ENCODE results near the gene PNKD. TPM values are rescaled to one million over a fixed set of nuclear protein-coding genes. Genes with fewer than 3 reads are reported as not detected.

PNKD gene
- total RNA-seq, 2 experiments from 2014 or later: 30.1 to 31.8 TPM

DNA sequence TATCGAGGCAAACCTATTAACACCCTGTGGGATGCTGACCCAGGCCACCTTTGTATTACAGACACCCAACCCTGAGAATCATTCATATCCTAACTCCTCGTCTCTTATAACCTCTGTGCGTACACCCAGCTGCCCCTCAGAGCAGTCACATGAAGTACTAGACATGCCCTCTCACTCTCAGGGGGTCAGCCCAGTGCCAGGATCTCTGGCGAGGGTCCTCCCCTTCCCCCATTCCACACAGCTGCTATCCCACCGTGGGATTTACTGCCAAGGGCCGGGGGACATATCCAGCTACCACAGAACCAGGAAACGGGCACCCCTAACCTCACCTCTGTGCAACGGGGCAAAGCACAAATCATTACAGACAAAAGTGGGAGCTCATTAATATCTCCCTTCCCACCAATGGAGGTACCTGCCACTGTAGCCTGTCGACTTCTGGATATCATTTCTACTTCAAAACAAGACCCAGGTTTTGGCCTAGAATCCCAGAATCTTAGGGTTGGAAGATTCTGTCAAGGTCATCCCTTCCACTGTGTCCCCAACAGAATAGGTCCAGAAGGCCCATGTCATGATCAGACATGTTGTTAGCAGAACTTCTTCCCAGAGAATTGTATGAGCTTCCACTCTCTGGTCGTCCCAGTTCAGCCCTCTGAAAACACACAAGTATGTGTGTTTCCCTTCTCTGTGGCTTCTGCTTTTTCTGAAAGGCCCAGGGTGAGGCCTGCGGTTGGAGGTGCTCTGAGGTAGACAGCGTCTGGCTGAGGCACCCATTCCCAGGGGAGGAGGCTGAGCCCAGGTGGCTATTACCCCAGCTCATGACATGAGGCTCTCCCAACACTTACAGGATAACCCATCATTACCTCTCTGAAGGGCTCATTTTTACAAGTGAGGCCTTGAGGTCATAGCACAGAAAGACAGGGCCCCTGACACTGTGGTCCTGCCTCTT lies 20.3 kb downstream of the PNKD start:
- peak; percentile 65 for DNase-seq
- Mint-ChIP-seq H3K4me3 (peak overlapping the region; percentile 82), H3K9me3 (no peaks in the 10 kb centered on the region), H3K36me3 (ENCODE audit: low read depth) (peaks cover 25% of the 10 kb centered on the region), H3K4me1 (peaks cover 82% of the 10 kb centered on the region), H3K27me3 (no peaks in the 10 kb centered on the region), H3K27ac (peak overlapping the region; percentile 95)
- CTCF ChIA-PET: interaction anchor here (0.6 to 11.2 kb wide), 11 partner anchors 10 to 369 kb away, joined by 3 to 126 read pairs (median 3); partner anchors contain the start of genes AAMP, BCS1L, PNKD and ZNF142
- POLR2A ChIA-PET: interaction anchor here (0.6 to 19.0 kb wide), 14 partner anchors 8 to 397 kb away, joined by 3 to 299 read pairs (median 4); partner anchors contain the start of genes AAMP, CATIP, CTDSP1 and PNKD

DNA sequence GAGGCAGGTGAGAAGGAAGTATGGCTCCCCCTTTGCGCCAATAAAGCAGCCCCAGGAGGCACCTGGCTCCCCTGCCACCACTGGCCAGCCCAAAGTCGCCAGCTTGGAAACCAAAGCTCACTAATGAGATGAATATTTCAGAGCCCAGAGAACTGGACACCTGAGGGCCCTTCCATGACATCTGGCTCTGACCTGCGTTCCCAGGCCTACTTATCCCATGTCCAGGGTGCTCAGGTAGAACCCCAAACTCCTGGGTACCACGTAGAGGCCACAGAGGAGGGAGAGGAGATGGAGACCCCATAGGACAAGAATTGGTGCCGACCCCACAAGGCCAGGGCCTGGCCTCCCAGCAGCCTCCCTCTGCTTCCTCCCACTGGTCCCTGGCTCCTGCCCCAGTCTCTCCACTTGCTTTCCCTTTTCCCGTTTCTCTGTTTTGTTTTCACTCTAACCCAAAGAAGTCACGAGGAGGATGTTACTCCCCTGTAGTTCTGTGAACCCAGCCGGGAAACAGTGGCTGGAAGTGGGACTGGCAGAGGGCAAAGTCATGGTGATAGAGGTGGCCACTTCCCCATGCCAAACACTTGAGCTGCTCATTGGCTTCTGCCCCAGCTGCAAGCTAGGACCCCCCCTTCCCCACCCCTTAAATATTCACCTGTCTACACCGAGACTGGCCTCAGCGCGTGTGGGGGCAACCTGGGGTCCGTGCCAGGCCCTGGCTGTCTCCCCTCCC lies 21.2 kb downstream of the PNKD start:
- DNase-seq: no peak
- POLR2A ChIA-PET: interaction anchor here (0.7 to 19.0 kb wide), 10 partner anchors 9 to 117 kb away, joined by 3 to 299 read pairs (median 5); partner anchors contain the start of genes AAMP, CATIP, CTDSP1 and PNKD
- H3K9me3 Mint-ChIP-seq: no peaks in the 10 kb centered on the region
- no peaks in the 10 kb centered on the region for H3K27me3 Mint-ChIP-seq
- CTCF ChIA-PET: interaction anchor here (1.0 to 11.2 kb wide), 10 partner anchors 11 to 368 kb away, joined by 3 to 126 read pairs (median 3); partner anchors contain the start of genes AAMP, BCS1L, PNKD and ZNF142
- H3K4me3 Mint-ChIP-seq: peak overlapping the region; percentile 82
- peaks cover 22% of the 10 kb centered on the region for H3K36me3 Mint-ChIP-seq (ENCODE audit: low read depth)
- H3K4me1 Mint-ChIP-seq: peaks cover 78% of the 10 kb centered on the region
- peak overlapping the region; percentile 95 for H3K27ac Mint-ChIP-seq

DNA sequence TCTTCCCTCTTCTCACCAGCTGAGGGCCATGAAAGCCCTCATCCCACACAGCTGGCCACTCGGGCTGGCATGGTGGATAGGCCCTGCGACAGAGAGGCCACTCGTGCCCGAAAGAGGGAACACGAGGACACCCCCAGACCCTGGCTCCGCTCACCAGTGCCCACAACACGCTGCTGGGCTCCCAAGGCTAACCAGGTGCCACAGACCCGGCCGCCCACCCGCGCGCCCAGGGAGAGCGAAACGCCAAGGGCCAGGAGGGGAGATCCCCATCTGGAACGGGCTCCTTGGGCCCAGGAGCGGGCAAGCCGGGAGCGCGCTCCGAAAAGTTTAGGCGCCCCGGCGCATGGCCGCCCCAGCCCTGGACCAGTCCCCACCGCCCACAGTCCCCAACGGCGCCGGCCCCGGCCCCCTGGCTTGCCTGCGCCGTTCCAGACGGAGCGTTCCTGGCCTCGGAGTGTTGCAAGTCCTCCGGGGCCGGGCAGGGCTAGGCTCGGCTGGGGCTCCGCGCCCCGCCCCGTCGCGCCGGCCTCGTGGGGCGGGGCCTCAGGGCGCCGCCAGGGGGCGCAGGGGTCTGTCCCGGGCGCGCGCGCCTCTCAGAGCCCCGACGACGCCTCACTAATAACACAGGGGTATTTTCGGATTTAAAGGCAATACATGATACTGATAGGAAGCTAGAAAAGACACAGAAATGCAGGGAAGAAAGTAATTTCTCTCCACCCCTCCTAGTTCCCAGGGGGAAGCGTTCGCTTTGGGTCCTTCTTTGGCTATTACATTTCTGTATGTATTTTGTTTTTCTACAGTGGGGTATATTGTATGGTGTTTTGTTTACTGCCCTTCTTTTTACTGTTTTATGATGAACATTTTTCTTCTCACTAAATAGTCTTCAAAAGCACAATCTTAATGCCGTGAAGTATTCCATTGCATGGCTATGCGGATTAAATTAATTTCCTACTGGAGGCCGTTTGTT lies 22.0 kb downstream of the PNKD start, which contains the start of gene TMBIM1:
TSS of gene TMBIM1 (minus strand) at position 456 of the 967 bp plus-strand sequence. CDS start 10,362 bp downstream, outside the sequence.
- peaks cover 22% of the 10 kb centered on the region for H3K36me3 Mint-ChIP-seq (ENCODE audit: low read depth)
- POLR2A ChIA-PET: interaction anchor here (0.6 to 19.0 kb wide), 9 partner anchors 8 to 108 kb away, joined by 3 to 299 read pairs (median 7); partner anchors contain the start of genes AAMP, CATIP, CTDSP1 and PNKD
- CTCF ChIA-PET: interaction anchor here (0.5 to 11.2 kb wide), 18 partner anchors 8 to 1073 kb away, joined by 3 to 126 read pairs (median 4); partner anchors contain the start of genes AAMP, CXCR1 and PNKD

DNA sequence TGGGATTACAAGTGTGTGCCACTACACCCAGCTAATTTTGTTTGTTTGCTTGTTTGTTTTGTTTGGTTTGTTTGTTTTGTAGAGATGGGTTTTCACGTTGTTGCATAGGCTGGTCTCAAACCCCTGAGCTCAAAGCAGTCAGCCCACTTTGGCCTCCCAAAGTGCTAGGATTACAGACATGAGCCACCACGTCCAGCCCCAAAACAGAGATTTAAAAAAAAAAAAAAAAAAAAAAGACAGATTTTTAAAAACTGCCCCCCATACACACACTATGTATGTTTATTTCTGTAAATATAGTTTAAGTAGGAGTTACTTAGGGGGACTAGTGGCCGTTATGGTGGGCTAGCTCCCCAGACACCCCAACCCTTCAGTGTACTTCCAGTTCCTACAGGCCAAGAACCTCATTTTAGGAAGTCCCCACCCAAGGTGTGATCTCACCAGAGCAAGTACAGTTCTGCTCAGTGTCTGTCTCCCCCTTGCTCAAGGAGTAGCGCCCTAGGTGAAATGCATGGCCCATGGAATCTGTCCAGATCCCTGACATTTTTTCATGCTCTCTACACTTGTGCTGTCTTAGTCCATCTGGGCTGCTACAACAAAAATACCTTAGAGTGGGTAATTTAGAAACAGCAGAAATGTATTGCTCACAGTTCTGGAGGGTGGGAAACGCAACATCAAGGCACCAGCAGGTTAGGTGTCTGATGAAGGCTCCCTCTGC lies 23.6 kb downstream of the PNKD start:
- Mint-ChIP-seq H3K4me1 (peaks cover 55% of the 10 kb centered on the region), H3K4me3 (no peak overlapping the region), H3K36me3 (ENCODE audit: low read depth) (peaks cover 19% of the 10 kb centered on the region), H3K27ac (no peak overlapping the region), H3K27me3 (no peaks in the 10 kb centered on the region), H3K9me3 (no peaks in the 10 kb centered on the region)
- POLR2A ChIA-PET: interaction anchor here (1.6 to 19.0 kb wide), 3 partner anchors 10 to 103 kb away, joined by 7 to 299 read pairs (median 17); partner anchors contain the start of genes AAMP and PNKD
- CTCF ChIA-PET: interaction anchor here (0.6 to 11.2 kb wide), 14 partner anchors 7 to 366 kb away, joined by 3 to 126 read pairs (median 4); partner anchors contain the start of genes AAMP, BCS1L and PNKD
- DNase-seq: no peak

More for the DNA sequence above, 22.0 kb downstream of the PNKD start, which contains the start of gene TMBIM1:
- Mint-ChIP-seq H3K27me3 (no peaks in the 10 kb centered on the region), H3K4me3 (peak within 1 kb of the TSS; percentile 82), H3K4me1 (peaks cover 69% of the 10 kb centered on the region), H3K9me3 (no peaks in the 10 kb centered on the region), H3K27ac (peak within 1 kb of the TSS; percentile 95)
- peak; percentile 84 for DNase-seq

DNA sequence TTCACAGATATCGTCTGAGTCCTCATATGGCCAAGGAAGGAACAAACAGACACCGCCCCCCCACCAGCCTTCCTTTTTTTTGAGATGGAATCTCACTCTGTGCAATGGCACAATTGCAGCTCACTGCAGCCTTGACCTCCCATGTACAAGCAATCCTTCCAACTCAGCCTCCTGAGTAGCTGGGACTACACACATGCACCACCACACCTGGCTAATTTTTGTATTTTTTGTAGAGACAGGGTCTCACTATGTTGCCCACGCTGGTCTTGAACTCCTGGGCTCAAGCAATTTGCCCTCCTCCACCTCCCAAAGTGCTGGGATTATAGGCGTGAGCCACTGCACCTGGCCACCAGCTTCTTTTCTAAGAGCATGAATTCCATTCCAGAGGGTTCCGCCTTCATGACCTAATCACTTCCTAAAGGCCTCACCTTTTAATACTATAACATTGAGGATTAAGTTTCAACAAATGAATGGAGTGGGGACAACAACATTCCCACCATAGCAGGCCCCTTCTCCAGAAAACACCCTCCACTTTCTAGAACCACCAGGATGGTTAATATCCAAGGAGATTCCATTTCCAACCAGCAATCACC lies 24.2 kb downstream of the PNKD start:
- peaks cover 16% of the 10 kb centered on the region for H3K36me3 Mint-ChIP-seq (ENCODE audit: low read depth)
- H3K27me3 Mint-ChIP-seq: no peaks in the 10 kb centered on the region
- H3K27ac Mint-ChIP-seq: no peak overlapping the region
- CTCF ChIA-PET: interaction anchor here (0.9 to 11.2 kb wide), 7 partner anchors 8 to 365 kb away, joined by 3 to 126 read pairs (median 5); partner anchors contain the start of genes AAMP, BCS1L and PNKD
- H3K4me1 Mint-ChIP-seq: peaks cover 50% of the 10 kb centered on the region
- no peak overlapping the region for H3K4me3 Mint-ChIP-seq
- no peaks in the 10 kb centered on the region for H3K9me3 Mint-ChIP-seq
- POLR2A ChIA-PET: interaction anchor here (1.2 to 19.0 kb wide), 4 partner anchors 8 to 103 kb away, joined by 3 to 299 read pairs (median 8); partner anchors contain the start of genes AAMP and PNKD
- no peak for DNase-seq

DNA sequence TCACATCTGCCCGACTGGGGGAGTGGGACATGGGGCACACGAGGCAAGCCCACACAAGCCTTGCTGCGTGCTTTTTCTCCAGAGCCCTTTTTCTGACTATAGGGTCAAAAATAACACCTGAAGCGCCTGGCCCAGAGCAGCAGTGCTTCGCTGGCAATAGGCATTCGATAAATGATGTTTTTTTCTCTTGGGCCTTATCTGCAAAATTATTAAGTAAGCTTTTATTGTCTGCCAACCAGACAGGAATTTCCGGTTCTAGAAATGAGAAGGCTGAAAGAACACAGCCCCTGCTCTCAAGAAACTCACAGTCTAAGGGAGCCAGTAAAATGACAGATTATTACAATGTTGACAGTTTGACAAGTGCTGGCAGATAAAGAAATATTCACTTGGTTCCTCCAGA lies 24.7 kb downstream of the PNKD start:
- no peak overlapping the region for H3K4me3 Mint-ChIP-seq

DNA sequence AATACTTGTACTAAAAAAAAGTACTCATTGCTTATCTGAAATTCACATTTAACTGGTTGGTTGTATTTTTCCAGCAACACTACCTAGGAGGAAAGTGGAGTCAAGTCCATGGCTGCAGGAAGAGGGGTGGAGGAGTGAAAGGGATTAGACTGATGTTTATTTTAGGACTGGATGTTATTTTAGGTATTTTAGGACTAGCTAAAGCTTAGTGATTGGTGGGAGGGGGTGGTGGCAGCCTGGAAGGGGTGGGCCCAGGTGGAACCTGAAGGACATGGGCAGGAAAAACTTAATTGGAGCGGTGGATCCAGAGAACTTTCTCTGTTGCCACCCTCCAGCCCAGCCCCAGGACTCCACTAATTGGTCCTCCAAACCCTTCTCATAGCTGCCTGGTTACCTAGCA lies 25.9 kb downstream of the PNKD start:
- CTCF ChIA-PET: interaction anchor here (0.8 to 11.2 kb wide), 5 partner anchors 10 to 352 kb away, joined by 3 to 126 read pairs (median 4); partner anchors contain the start of genes AAMP and PNKD
- no peaks in the 10 kb centered on the region for H3K27me3 Mint-ChIP-seq
- DNase-seq: no peak
- H3K4me1 Mint-ChIP-seq: peaks cover 37% of the 10 kb centered on the region
- no peaks in the 10 kb centered on the region for H3K9me3 Mint-ChIP-seq
- H3K36me3 Mint-ChIP-seq (ENCODE audit: low read depth): peaks cover under 1% of the 10 kb centered on the region
- no peak overlapping the region for H3K27ac Mint-ChIP-seq
- H3K4me3 Mint-ChIP-seq: no peak overlapping the region
- POLR2A ChIA-PET: interaction anchor here (0.8 to 19.0 kb wide), 4 partner anchors 10 to 101 kb away, joined by 3 to 299 read pairs (median 6); partner anchors contain the start of genes AAMP and PNKD

More for the DNA sequence above, 24.7 kb downstream of the PNKD start:
- CTCF ChIA-PET: interaction anchor here (1.5 to 11.2 kb wide), 6 partner anchors 9 to 101 kb away, joined by 3 to 126 read pairs (median 8); partner anchors contain the start of genes AAMP and PNKD
- Mint-ChIP-seq H3K36me3 (ENCODE audit: low read depth) (peaks cover 11% of the 10 kb centered on the region), H3K27me3 (no peaks in the 10 kb centered on the region), H3K9me3 (no peaks in the 10 kb centered on the region), H3K4me1 (peaks cover 45% of the 10 kb centered on the region), H3K27ac (no peak overlapping the region)
- POLR2A ChIA-PET: interaction anchor here (1.2 to 19.0 kb wide), 3 partner anchors 8 to 102 kb away, joined by 3 to 299 read pairs (median 9); partner anchors contain the start of genes AAMP and PNKD
- DNase-seq: no peak

DNA sequence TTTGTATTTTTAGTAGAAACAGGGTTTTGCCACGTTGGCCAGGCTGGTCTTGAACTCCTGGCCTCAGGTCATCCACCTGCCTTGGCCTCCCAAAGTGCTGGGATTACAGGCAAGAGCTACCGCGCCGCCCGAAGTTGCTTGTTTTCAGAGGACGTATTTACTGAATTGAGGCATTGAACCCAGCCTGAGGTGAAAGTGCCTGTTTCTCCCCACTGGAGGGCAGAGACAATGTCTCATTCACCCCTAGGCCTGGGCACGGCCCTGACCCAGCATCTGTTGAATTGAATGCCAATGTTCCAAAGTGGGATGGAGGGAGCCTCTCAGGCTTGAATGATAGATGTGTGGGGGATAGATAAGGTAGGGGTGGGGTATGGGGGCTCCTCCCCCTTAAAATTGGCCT lies 26.5 kb downstream of the PNKD start:
- ChIA-PET POLR2A (interaction anchor here (1.1 to 19.0 kb wide), 2 partner anchors 22 to 100 kb away, joined by 3 to 299 read pairs; partner anchors contain the start of genes AAMP and PNKD), CTCF (interaction anchor here (0.6 to 11.2 kb wide), 7 partner anchors 10 to 351 kb away, joined by 3 to 126 read pairs (median 4); partner anchors contain the start of genes AAMP, CATIP and PNKD)
- H3K4me1 Mint-ChIP-seq: peaks cover 43% of the 10 kb centered on the region
- no peaks in the 10 kb centered on the region for H3K36me3 Mint-ChIP-seq (ENCODE audit: low read depth)
- no peaks in the 10 kb centered on the region for H3K27me3 Mint-ChIP-seq
- no peak overlapping the region for H3K4me3 Mint-ChIP-seq
- no peaks in the 10 kb centered on the region for H3K9me3 Mint-ChIP-seq
- DNase-seq: no peak
- H3K27ac Mint-ChIP-seq: no peak overlapping the region

DNA sequence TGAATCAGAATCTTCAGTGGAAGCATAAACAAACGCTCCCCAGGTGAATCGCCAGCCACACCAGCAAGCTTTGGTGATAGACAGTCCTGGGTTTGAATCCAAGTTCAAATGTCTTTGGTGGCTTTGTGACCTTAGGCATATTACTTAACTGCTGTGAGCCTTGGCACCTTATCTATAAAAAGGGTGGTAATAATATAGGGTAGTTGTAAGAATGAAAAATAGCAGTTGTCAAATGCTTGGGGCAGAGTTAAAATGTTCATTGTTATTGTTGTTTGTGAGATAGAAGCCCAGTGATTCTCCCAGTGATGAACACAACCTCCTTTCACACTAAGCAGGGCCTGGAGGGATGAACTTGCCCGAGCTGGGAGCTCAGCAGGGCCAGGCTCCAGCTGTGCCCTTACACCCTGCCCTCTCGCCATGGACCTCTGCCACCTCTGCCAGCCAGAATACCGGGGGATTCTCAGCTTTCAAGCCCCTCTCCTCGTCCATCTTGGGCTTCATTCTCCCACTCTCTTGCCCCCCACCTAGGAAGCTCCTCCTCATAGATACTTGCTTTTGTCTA lies 28.1 kb downstream of the PNKD start:
- no peak overlapping the region for H3K4me3 Mint-ChIP-seq
- no peak for DNase-seq
- no peaks in the 10 kb centered on the region for H3K9me3 Mint-ChIP-seq
- ChIA-PET CTCF (interaction anchor here (0.9 to 11.2 kb wide), 5 partner anchors 12 to 98 kb away, joined by 3 to 126 read pairs (median 15); partner anchors contain the start of genes AAMP, CATIP and PNKD), POLR2A (interaction anchor here (1.2 to 19.0 kb wide), 3 partner anchors 9 to 106 kb away, joined by 3 to 299 read pairs (median 4); partner anchors contain the start of genes AAMP and PNKD)
- H3K36me3 Mint-ChIP-seq (ENCODE audit: low read depth): no peaks in the 10 kb centered on the region
- H3K4me1 Mint-ChIP-seq: peaks cover 33% of the 10 kb centered on the region
- no peak overlapping the region for H3K27ac Mint-ChIP-seq
- no peaks in the 10 kb centered on the region for H3K27me3 Mint-ChIP-seq

DNA sequence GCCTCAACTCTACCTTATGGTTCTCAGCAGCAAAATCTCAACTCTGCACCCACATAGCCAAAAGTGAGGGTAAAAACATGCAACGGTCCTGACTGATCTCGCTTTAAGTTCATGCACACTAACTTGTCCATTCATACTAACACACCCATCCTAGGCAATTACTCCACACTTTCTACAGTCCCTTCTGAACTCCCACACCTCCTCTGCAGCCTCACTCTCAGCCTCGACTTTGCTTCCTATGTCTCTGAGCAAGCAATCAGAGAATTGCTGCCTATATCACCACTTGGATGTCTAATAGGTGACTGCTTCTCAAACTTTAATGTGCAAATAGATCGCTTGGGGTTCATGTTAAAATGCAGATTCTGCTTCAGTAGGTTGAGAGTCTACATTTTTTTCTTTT lies 29.8 kb downstream of the PNKD start:
- POLR2A ChIA-PET: interaction anchor here (19.0 kb wide), 1 partner anchor 25 kb away, joined by 299 read pairs; the partner anchor contains the start of genes AAMP and PNKD
- peaks cover 16% of the 10 kb centered on the region for H3K4me1 Mint-ChIP-seq
- no peak overlapping the region for H3K4me3 Mint-ChIP-seq
- CTCF ChIA-PET: interaction anchor here (3.2 to 3.6 kb wide), 2 partner anchors 56 to 96 kb away, joined by 15 to 16 read pairs; partner anchors contain the start of gene CATIP
- no peaks in the 10 kb centered on the region for H3K36me3 Mint-ChIP-seq (ENCODE audit: low read depth)
- DNase-seq: no peak
- no peaks in the 10 kb centered on the region for H3K9me3 Mint-ChIP-seq
- H3K27ac Mint-ChIP-seq: no peak overlapping the region
- no peaks in the 10 kb centered on the region for H3K27me3 Mint-ChIP-seq
